H1 (cell line): ENCODE measurements around the gene CDH22. TPM values are rescaled to one million over a fixed set of nuclear protein-coding genes. Genes with fewer than 3 reads are reported as not detected.

Experiments
- CTCF ChIA-PET: fragments of 300-600 bp; sonication (Branson Sonifier 250); formaldehyde crosslinking; loops from one replicate; lab custom pipeline; 2021; ENCODE audit not compliant: partially characterized antibody; lab: Charles Lee
- POLR2A ChIA-PET: fragments of 300-600 bp; sonication (Branson Sonifier 250); formaldehyde crosslinking; loops from one replicate; lab custom pipeline; 2021; ENCODE audit warnings: inconsistent platforms; ENCODE audit not compliant: partially characterized antibody; lab: Charles Lee
- DNase-seq, 2 experiments: peaks; one replicate each; pipeline versions ENCODE4 v3.0.0 to v3.0.0-alpha.2; 2010 to 2022; ENCODE audit warnings: low spot score in 2 of 2, low read depth in 1 of 2, mixed read lengths in 1 of 2
- FAIRE-seq: peaks from 2 replicates; lab custom pipeline; 2011; peaks lifted over from hg19 to GRCh38; lab: Jason Lieb, UNC
- H2AFZ ChIP-seq: 2 replicates; pipeline ENCODE4 v1.8.1; 2012; ENCODE audit warnings: low read length, inconsistent platforms
- H2AK5ac ChIP-seq: 2 replicates; pipeline ENCODE4 v1.6.1; 2013; ENCODE audit warnings: low read depth, low read length
- H2BK120ac ChIP-seq: replicated peaks from 2 replicates; pipeline ENCODE3; 2013; ENCODE audit warnings: low read depth, low read length, inconsistent platforms
- H2BK12ac ChIP-seq: 2 replicates; pipeline ENCODE4 v1.6.1; 2013; ENCODE audit warnings: low read depth, low read length
- H2BK15ac ChIP-seq: 2 replicates; pipeline ENCODE4 v1.6.1; 2013; ENCODE audit warnings: low read length
- H2BK20ac ChIP-seq: 2 replicates; pipeline ENCODE4 v1.6.1; 2013; ENCODE audit warnings: low read length
- H2BK5ac ChIP-seq: 2 replicates; pipeline ENCODE4 v1.6.1; 2013; ENCODE audit warnings: low read depth, low read length
- H3K14ac ChIP-seq: 2 replicates; pipeline ENCODE4 v1.6.1; 2013; ENCODE audit warnings: inconsistent platforms; ENCODE audit not compliant: insufficient read length
- H3K18ac ChIP-seq: 2 replicates; pipeline ENCODE4 v1.6.1; 2013; ENCODE audit warnings: low read length; ENCODE audit errors: extremely low read depth
- H3K23ac ChIP-seq: 2 replicates; pipeline ENCODE4 v1.6.1; 2013; ENCODE audit warnings: inconsistent platforms; ENCODE audit not compliant: insufficient read length
- H3K23me2 ChIP-seq: 2 replicates; pipeline ENCODE4 v1.6.1; 2013; ENCODE audit warnings: low read depth, low read length
- H3K27ac ChIP-seq: 2 replicates; pipeline ENCODE4 v1.6.1; 2011; ENCODE audit warnings: low read depth, low read length, inconsistent platforms
- H3K27me3 ChIP-seq, 4 experiments: replicated peaks in 1 of 4; 1 replicate in 1 of 4; 2 replicates in 3 of 4; pipeline versions ENCODE4 v1.6.1 to v1.8.1; 2011 to 2013; ENCODE audit warnings: low read length in 3 of 4, mild to moderate bottlenecking in 3 of 4, inconsistent platforms in 2 of 4, mixed read lengths in 2 of 4, moderate library complexity in 1 of 4; ENCODE audit not compliant: control insufficient read depth in 3 of 4, insufficient read depth in 3 of 4; ENCODE audit errors: extremely low read depth in 1 of 4
- H3K36me3 ChIP-seq, 4 experiments: 2 replicates each; pipeline versions ENCODE4 v1.6.1 to v1.8.1; 2011 to 2013; ENCODE audit warnings: mild to moderate bottlenecking in 4 of 4, low read length in 3 of 4, moderate library complexity in 2 of 4, control low read depth in 1 of 4, inconsistent platforms in 1 of 4; ENCODE audit not compliant: insufficient read depth in 4 of 4, control insufficient read depth in 2 of 4
- H3K4ac ChIP-seq: replicated peaks from 2 replicates; pipeline ENCODE3; 2013; ENCODE audit warnings: low read length, low read depth, mixed read lengths, inconsistent platforms; ENCODE audit not compliant: insufficient read length
- H3K4me1 ChIP-seq, 4 experiments: replicated peaks in 1 of 4; 1 replicate in 1 of 4; 2 replicates in 3 of 4; pipeline versions ENCODE4 v1.6.1 to v1.8.1; 2011 to 2013; ENCODE audit warnings: low read length in 3 of 4, inconsistent platforms in 2 of 4, mixed read lengths in 1 of 4; ENCODE audit not compliant: insufficient read depth in 4 of 4, control insufficient read depth in 3 of 4
- H3K4me2 ChIP-seq, 2 experiments: 2 replicates each; pipeline versions ENCODE4 v1.6.1 to v1.8.1; 2011 to 2013; ENCODE audit warnings: low read depth in 2 of 2, low read length in 2 of 2, control low read depth in 1 of 2, inconsistent platforms in 1 of 2, mild to moderate bottlenecking in 1 of 2; ENCODE audit not compliant: insufficient read depth in 1 of 2
- H3K4me3 ChIP-seq, 4 experiments: fragments of 200-600, 300-600 bp in 1 of 4; sonication (generic), shearing (Covaris generic), sonication (Bioruptor Twin) in 1 of 4; 2 replicates each; pipeline versions ENCODE4 v1.5.1 to v1.8.1; 2011 to 2016; ENCODE audit warnings: low read length in 4 of 4, low read depth in 3 of 4, control low read depth in 2 of 4, inconsistent platforms in 2 of 4, mild to moderate bottlenecking in 2 of 4, mixed read lengths in 1 of 4, moderate library complexity in 1 of 4; ENCODE audit not compliant: insufficient read depth in 2 of 4; ENCODE audit errors: extremely low read depth in 1 of 4
- H3K56ac ChIP-seq: replicated peaks from 2 replicates; pipeline ENCODE3; 2013; ENCODE audit warnings: low read depth, mild to moderate bottlenecking, mixed read lengths, low read length, inconsistent platforms; ENCODE audit not compliant: insufficient read length
- H3K79me1 ChIP-seq: 2 replicates; pipeline ENCODE4 v1.6.1; 2013; ENCODE audit warnings: low read depth, low read length, control low read depth
- H3K79me2 ChIP-seq, 2 experiments: 2 replicates each; pipeline versions ENCODE4 v1.6.1 to v1.8.1; 2012 to 2013; ENCODE audit warnings: low read length in 2 of 2, mild to moderate bottlenecking in 2 of 2, inconsistent platforms in 1 of 2; ENCODE audit not compliant: insufficient read depth in 2 of 2, control insufficient read depth in 1 of 2
- H3K9ac ChIP-seq, 4 experiments: replicated peaks in 1 of 4; 1 replicate in 1 of 4; 2 replicates in 3 of 4; pipeline versions ENCODE4 v1.6.1 to v1.8.1; 2011 to 2013; ENCODE audit warnings: low read depth in 3 of 4, low read length in 3 of 4, control low read depth in 2 of 4, mild to moderate bottlenecking in 2 of 4, moderate library complexity in 2 of 4, inconsistent platforms in 1 of 4; ENCODE audit errors: extremely low read depth in 1 of 4
- H3K9me3 ChIP-seq, 2 experiments: 2 replicates each; pipeline versions ENCODE4 v1.6.1 to v1.8.1; 2012 to 2013; ENCODE audit warnings: mild to moderate bottlenecking in 2 of 2, moderate library complexity in 2 of 2, control low read depth in 1 of 2, inconsistent platforms in 1 of 2, low read depth in 1 of 2, low read length in 1 of 2, mixed read lengths in 1 of 2; ENCODE audit not compliant: insufficient read depth in 2 of 2
- H4K20me1 ChIP-seq, 2 experiments: replicated peaks in 1 of 2; 2 replicates each; pipeline versions ENCODE3 to v1.8.1; 2011 to 2013; ENCODE audit warnings: inconsistent platforms in 2 of 2, low read length in 2 of 2, mild to moderate bottlenecking in 1 of 2; ENCODE audit not compliant: insufficient read depth in 2 of 2, control insufficient read depth in 1 of 2
- H4K5ac ChIP-seq: 2 replicates; pipeline ENCODE4 v1.6.1; 2013; ENCODE audit warnings: low read length, low read depth, mixed read lengths, inconsistent platforms; ENCODE audit not compliant: insufficient read length
- H4K8ac ChIP-seq: 2 replicates; pipeline ENCODE4 v1.8.0; 2013; ENCODE audit warnings: mild to moderate bottlenecking, moderate library complexity, low read length, inconsistent platforms; ENCODE audit not compliant: insufficient read depth; ENCODE audit errors: extremely low read depth
- H4K91ac ChIP-seq: replicated peaks from 2 replicates; pipeline ENCODE3; 2013; ENCODE audit warnings: low read length, mixed read lengths, inconsistent platforms; ENCODE audit not compliant: insufficient read length
- CBX8 ChIP-seq: fragments of 300-800, 300-1000 bp; sonication (generic); IDR thresholded peaks from 2 replicates; pipeline ENCODE4 v1.7.1; 2016; ENCODE audit warnings: low read depth, low read length, borderline replicate concordance
- EGR1 ChIP-seq: IDR thresholded peaks from 2 replicates; pipeline ENCODE4 v1.6.1; 2011; ENCODE audit warnings: low read depth, low read length, borderline replicate concordance
- KDM1A ChIP-seq: fragments of 200-600, 300-600 bp; sonication (generic); IDR thresholded peaks from 2 replicates; pipeline ENCODE4 v1.7.1; 2016; ENCODE audit warnings: mild to moderate bottlenecking, low read length, borderline replicate concordance
- RXRA ChIP-seq: IDR thresholded peaks from 2 replicates; pipeline ENCODE4 v1.6.1; 2011; ENCODE audit warnings: low read depth, mild to moderate bottlenecking, low read length, moderate library complexity; ENCODE audit not compliant: insufficient read depth
- WGBS, 2 experiments: shearing (Covaris generic) in 1 of 2; methylation state at CpG; one replicate each; pipeline versions ENCODE4 v1.1.6 to v1.1.7; 2013 to 2015; ENCODE audit warnings: low lambda C conversion rate in 2 of 2, mixed read lengths in 2 of 2, inconsistent platforms in 1 of 2, low coverage in 1 of 2, missing lambda C conversion rate in 1 of 2; ENCODE audit not compliant: insufficient replicate concordance in 2 of 2, insufficient coverage in 1 of 2, insufficient read length in 1 of 2; ENCODE audit errors: extremely low coverage in 1 of 2, missing lambda C conversion rate in 1 of 2; 5-methylcytosine and 5-hydroxymethylcytosine counted together
- polyA plus RNA-seq, 7 experiments: library from polyadenylated mRNA; depleted of rRNA in 3 of 7; stranded (reverse) in 5 of 7; unstranded in 2 of 7; fragments of >200 nt in 5 of 7; fragments of 200-250 nt in 2 of 7; gene quantifications; 1 replicate in 5 of 7; 2 replicates in 1 of 7; 4 replicates in 1 of 7; pipeline versions ENCODE4 v1.2.1 to v1.2.3, GENCODE V29; 2011 to 2013; ENCODE audit warnings: missing spikeins in 2 of 7, mixed read lengths in 2 of 7
- total RNA-seq: library from RNA; stranded (reverse); fragmentation: NEBNext Ultra II Directional; extraction: Animal tissue kit (Norgen Biotek cat#: 25700); gene quantifications from 2 replicates; pipeline ENCODE4 v1.2.1, GENCODE V29; 2021

CDH22 gene
- total and polyA plus RNA-seq, 2 of the 8 experiments (the other 6 are each of a cell fraction or from before 2014, with no cell fraction given) = 0.35 to 0.39 TPM

- no peak overlapping the region for H3K18ac ChIP-seq
Observed at GRCh38 chr20:46183768-46184167, 124.5 kb downstream of the CDH22 start.

More at GRCh38 chr20:46183768-46184167, 124.5 kb downstream of the CDH22 start:
- Histone ChIP-seq H3K79me2 (no peaks in the 10 kb centered on the region), H3K14ac (no peak overlapping the region), H2BK120ac (no peak overlapping the region), H4K20me1 (peaks cover 0 to 3% of the 10 kb centered on the region in 2 experiments), H3K27me3 (no peaks in the 10 kb centered on the region; a peak in 1 of 7 replicates), H3K9me3 (no peaks in the 10 kb centered on the region), H3K23ac (no peak overlapping the region), H2BK12ac (no peak overlapping the region), H3K9ac (no peak overlapping the region), H2BK20ac (no peak overlapping the region), H3K79me1 (no peaks in the 10 kb centered on the region; the same call in 1 of the 2 replicates), H3K27ac (no peak overlapping the region), H2BK15ac (no peak overlapping the region), H3K4me3 (no peak overlapping the region), H3K4ac (no peak overlapping the region), H3K4me2 (no peak overlapping the region), H4K8ac (no peak overlapping the region), H2BK5ac (no peak overlapping the region), H2AFZ (no peak overlapping the region), H3K56ac (no peak overlapping the region), H3K36me3 (no peaks in the 10 kb centered on the region), H4K5ac (no peak overlapping the region), H4K91ac (no peak overlapping the region), H3K4me1 (no peaks in the 10 kb centered on the region), H3K23me2 (peaks cover 6% of the 10 kb centered on the region; the same call in 1 of the 2 replicates), H2AK5ac (no peak overlapping the region)
- TF ChIP-seq CBX8 (no peak), EGR1 (no peak), RXRA (no peak), KDM1A (peak; percentile 44; the same call in 1 of the 2 replicates)
- ChIA-PET POLR2A (no interaction called here), CTCF (interaction anchor here (1.0 to 18.5 kb wide), 3 partner anchors 10 to 52 kb away, joined by 3 to 233 read pairs (median 171); no protein-coding TSS in a partner anchor)
- WGBS, 2 experiments = 64% methylated on average over 3 of the region's 5 CpGs; no CpG with 5 or more reads in 1 of the 2 experiments
- DNase-seq (no peak), FAIRE-seq (no peak)
